ENCODE data around the gene S100A11.

S100A11 gene

DNA sequence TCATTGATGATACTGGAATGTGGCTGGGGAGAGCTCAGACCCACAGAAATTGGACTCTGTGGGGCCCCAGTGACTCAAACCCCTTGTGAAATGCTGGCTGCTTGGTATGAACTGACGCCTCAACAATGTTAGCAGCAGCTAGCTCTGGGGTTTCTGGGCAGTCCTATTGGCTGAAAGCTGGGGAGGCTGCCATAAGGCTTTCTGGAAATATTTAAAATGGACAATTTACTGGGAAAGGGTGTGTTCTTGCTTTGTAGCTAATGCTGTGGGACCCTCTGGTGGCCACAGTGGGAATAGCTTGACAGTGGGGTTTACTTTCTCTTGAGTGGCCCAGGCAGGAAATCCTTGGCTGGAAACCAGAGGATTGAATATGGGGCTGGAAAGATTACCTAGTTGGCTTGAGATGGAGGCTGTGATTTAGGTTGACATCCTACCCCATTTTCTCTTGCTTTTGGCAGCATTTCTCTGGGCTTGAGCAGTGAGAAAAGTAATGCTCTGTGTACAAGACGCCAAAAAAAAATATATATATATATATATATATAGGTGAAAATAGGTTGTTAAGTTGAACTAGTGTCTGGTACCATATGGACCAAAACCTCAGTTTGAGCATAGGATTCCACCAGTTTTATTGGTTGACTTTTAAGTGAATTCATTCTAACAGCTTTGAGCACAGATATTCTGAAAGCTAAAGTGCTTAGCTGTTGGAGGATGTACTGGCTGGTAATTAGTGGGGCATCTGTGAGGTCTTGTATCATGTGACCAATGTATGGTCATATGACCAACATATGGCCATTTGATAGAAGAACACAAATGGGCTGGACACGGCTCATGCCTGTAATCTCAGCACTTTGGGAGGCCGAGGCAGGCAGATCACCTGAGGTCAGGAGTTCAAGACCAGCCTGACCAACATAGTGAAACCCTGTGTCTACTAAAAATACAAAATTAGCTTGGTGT, 34.9 kb downstream of the S100A11 start:
- Histone ChIP-seq H2AFZ (no peak overlapping the region), H3K27ac (no peak overlapping the region), H3K9me3 (ENCODE audit: control insufficient read depth, low read length) (no peaks in the 10 kb centered on the region), H3K4me1 (no peaks in the 10 kb centered on the region), H3K27me3 (ENCODE audit: control insufficient read depth, insufficient read depth, low read length) (no peaks in the 10 kb centered on the region), H3K4me3 (ENCODE audit: low read depth, low read length) (no peak overlapping the region), H3K79me2 (no peaks in the 10 kb centered on the region), H3K36me3 (ENCODE audit: control insufficient read depth, insufficient read depth, low read length) (no peaks in the 10 kb centered on the region), H3K9ac (no peak overlapping the region), H3K4me2 (ENCODE audit: low read length) (no peak overlapping the region)
- TF ChIP-seq, protein P1, sequence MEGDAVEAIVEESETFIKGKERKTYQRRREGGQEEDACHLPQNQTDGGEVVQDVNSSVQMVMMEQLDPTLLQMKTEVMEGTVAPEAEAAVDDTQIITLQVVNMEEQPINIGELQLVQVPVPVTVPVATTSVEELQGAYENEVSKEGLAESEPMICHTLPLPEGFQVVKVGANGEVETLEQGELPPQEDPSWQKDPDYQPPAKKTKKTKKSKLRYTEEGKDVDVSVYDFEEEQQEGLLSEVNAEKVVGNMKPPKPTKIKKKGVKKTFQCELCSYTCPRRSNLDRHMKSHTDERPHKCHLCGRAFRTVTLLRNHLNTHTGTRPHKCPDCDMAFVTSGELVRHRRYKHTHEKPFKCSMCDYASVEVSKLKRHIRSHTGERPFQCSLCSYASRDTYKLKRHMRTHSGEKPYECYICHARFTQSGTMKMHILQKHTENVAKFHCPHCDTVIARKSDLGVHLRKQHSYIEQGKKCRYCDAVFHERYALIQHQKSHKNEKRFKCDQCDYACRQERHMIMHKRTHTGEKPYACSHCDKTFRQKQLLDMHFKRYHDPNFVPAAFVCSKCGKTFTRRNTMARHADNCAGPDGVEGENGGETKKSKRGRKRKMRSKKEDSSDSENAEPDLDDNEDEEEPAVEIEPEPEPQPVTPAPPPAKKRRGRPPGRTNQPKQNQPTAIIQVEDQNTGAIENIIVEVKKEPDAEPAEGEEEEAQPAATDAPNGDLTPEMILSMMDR (IDR thresholded peaks at IDR 0.05): peak; percentile 80

DNA sequence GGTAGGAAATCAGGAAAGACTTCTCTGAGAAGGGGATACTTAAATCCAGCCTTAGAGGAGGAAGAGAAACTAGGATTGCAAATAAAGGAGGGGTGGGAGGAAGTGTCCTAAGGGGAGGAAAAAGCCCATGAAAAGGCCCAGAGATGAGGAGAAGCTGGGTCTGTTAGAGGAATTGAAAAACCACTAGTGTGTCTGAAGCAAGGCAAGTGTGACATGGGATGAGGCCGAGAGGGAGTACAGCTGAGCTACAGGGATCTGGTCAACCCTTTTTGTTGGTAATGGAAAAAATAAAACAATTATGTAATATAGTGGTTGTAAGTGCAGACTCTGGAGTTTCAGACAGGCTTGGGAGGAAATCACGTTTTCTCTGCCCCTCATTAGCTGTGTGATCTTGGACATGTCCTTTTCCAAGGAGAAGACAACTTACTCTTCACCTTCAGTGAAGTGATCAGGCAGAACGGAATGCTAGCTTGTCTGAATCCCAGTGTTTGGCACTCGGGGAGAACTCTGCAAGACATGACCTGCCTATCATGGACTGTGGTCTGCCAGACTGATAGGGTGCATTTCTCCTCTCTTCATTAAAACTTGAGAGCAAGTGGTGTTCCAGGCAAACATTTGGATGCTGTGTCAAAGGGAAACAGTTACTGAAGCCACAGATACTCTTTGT, 35.7 kb downstream of the S100A11 start:
- H3K4me1 ChIP-seq: no peaks in the 10 kb centered on the region
- H3K9me3 ChIP-seq (ENCODE audit: control insufficient read depth, low read length): no peaks in the 10 kb centered on the region
- H3K36me3 ChIP-seq (ENCODE audit: control insufficient read depth, insufficient read depth, low read length): no peaks in the 10 kb centered on the region
- H3K27ac ChIP-seq: no peak overlapping the region
- TF ChIP-seq, protein P1 (IDR thresholded peaks at IDR 0.05): no peak
- H3K79me2 ChIP-seq: no peaks in the 10 kb centered on the region
- H3K27me3 ChIP-seq (ENCODE audit: control insufficient read depth, insufficient read depth, low read length): no peaks in the 10 kb centered on the region
- H3K4me2 ChIP-seq (ENCODE audit: low read length): no peak overlapping the region
- H3K4me3 ChIP-seq (ENCODE audit: low read depth, low read length): no peak overlapping the region
- no peak overlapping the region for H3K9ac ChIP-seq
- no peak overlapping the region for H2AFZ ChIP-seq

DNA sequence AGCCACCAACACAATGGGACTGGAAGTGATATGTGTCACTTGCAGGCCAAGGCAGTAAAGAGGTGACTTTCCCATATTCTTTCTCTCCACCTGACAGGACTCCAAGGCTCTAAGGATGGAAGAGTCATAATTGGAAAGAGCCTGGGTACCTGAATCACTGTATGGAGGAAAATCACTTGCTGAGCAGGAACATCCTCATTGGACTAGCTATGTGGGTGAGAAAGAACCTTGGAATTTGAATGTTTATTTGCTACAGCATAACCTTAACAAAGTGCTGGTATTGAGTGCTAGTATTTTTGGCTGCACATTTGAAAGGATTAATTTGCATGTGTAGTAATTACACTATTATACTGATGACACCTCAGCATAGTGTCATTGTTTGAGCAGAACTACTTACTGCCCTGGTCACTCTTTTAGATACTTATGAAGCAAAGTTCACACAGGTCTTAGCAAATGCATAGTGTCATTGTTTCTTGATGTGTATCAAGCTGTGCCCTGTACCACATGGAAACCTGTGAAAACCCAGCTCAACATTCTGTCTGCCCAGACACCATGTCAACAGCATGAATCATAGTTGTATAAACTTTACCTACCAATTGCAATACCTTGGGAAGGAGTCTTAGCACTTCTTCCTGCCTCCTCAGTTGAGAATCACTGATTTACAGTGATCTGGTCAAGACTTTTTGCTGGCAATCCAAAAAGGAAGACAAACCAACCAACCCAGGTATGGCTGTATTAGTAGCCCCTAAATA, 38.0 kb downstream of the S100A11 start:
- no peak overlapping the region for H3K4me2 ChIP-seq (ENCODE audit: low read length)
- no peak overlapping the region for H3K9ac ChIP-seq
- no peak overlapping the region for H3K4me3 ChIP-seq (ENCODE audit: low read depth, low read length)
- H3K36me3 ChIP-seq (ENCODE audit: control insufficient read depth, insufficient read depth, low read length): no peaks in the 10 kb centered on the region
- no peak overlapping the region for H3K27ac ChIP-seq
- H3K79me2 ChIP-seq: no peaks in the 10 kb centered on the region
- H2AFZ ChIP-seq: no peak overlapping the region
- H3K4me1 ChIP-seq: no peaks in the 10 kb centered on the region
- H3K27me3 ChIP-seq (ENCODE audit: control insufficient read depth, insufficient read depth, low read length): no peaks in the 10 kb centered on the region
- no peaks in the 10 kb centered on the region for H3K9me3 ChIP-seq (ENCODE audit: control insufficient read depth, low read length)
- TF ChIP-seq, protein P1 (IDR thresholded peaks at IDR 0.05): no peak

DNA sequence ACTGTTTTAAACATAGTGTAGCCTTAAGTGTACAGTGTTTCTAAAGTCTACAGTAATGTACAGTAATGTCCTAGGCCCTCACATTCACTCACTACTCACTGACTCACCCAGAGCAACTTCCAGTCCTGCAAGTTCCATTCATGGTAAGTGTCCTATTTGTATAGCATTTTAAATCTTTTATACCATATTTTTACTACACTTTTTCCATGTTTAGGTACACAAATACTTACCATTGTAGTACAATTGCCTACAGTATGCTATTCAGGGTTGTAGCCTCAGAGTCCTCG, 39.6 kb downstream of the S100A11 start:
- H3K27me3 ChIP-seq (ENCODE audit: control insufficient read depth, insufficient read depth, low read length): no peaks in the 10 kb centered on the region
- TF ChIP-seq, protein P1 (IDR thresholded peaks at IDR 0.05): no peak
- H2AFZ ChIP-seq: no peak overlapping the region
- H3K4me2 ChIP-seq (ENCODE audit: low read length): no peak overlapping the region
- H3K4me1 ChIP-seq: no peaks in the 10 kb centered on the region
- no peak overlapping the region for H3K4me3 ChIP-seq (ENCODE audit: low read depth, low read length)
- no peak overlapping the region for H3K9ac ChIP-seq
- H3K79me2 ChIP-seq: no peaks in the 10 kb centered on the region
- H3K9me3 ChIP-seq (ENCODE audit: control insufficient read depth, low read length): no peaks in the 10 kb centered on the region
- H3K36me3 ChIP-seq (ENCODE audit: control insufficient read depth, insufficient read depth, low read length): no peaks in the 10 kb centered on the region
- no peak overlapping the region for H3K27ac ChIP-seq
